CD4-positive, alpha-beta T cell treated with Interleukin-2 at 100 ng/mL for 4 hours (primary cell): ENCODE results near the gene INO80C.
A peak's percentile ranks its signal among the peaks of the same experiment; 100 is the strongest.

Experiments
- DNase-seq: peaks from one replicate; pipeline ENCODE4 v3.0.0-alpha.2; 2020; ENCODE audit warnings: low spot score

INO80C gene

GRCh38 chr18:35497370-35498197, at the start of gene INO80C:
INO80C (minus strand) TSS chr18:35497960; CDS start chr18:35497874, 86 bp downstream.
- peak; percentile 94 for DNase-seq

- no peak for DNase-seq
These were observed 49.3 kb upstream of the INO80C start for GRCh38 chr18:35547008-35547605.

- DNase-seq, result no peak
These were observed 44.6 kb upstream of the INO80C start for GRCh38 chr18:35542356-35542755.

- DNase-seq, result no peak
These were observed 37.5 kb upstream of the INO80C start for GRCh38 chr18:35535297-35535696.

GRCh38 chr18:35533916-35534405, 36.2 kb upstream of the INO80C start:
- DNase-seq, result no peak

GRCh38 chr18:35528749-35529274, 31.1 kb upstream of the INO80C start:
- no peak for DNase-seq

GRCh38 chr18:35526495-35527059, 28.8 kb upstream of the INO80C start:
- DNase-seq, result no peak

GRCh38 chr18:35525795-35526494, 28.2 kb upstream of the INO80C start:
- no peak for DNase-seq

- DNase-seq, result no peak
These were observed 26.5 kb upstream of the INO80C start for GRCh38 chr18:35524226-35524625.

- no peak for DNase-seq
These were observed 24.6 kb upstream of the INO80C start for GRCh38 chr18:35522130-35522959.

GRCh38 chr18:35521133-35521532, 23.4 kb upstream of the INO80C start:
- DNase-seq, result no peak

GRCh38 chr18:35519148-35519899, 21.6 kb upstream of the INO80C start:
- DNase-seq, result no peak

GRCh38 chr18:35517715-35518114, 20.0 kb upstream of the INO80C start:
- no peak for DNase-seq

- DNase-seq, result no peak
These were observed 19.0 kb upstream of the INO80C start for GRCh38 chr18:35516789-35517188.

GRCh38 chr18:35516351-35516750, 18.6 kb upstream of the INO80C start:
- no peak for DNase-seq

GRCh38 chr18:35515460-35516130, 17.8 kb upstream of the INO80C start:
- DNase-seq, result no peak

- DNase-seq, result no peak
These were observed 17.1 kb upstream of the INO80C start for GRCh38 chr18:35514752-35515459.

- DNase-seq, result no peak
These were observed 16.5 kb upstream of the INO80C start for GRCh38 chr18:35514283-35514682.

GRCh38 chr18:35513181-35513936, 15.6 kb upstream of the INO80C start:
- no peak for DNase-seq
